Measurements from ENCODE around the gene OTUD7B. TPM values are rescaled to one million over a fixed set of nuclear protein-coding genes. Genes with fewer than 3 reads are reported as not detected.

The OTUD7B gene
- total RNA-seq, 1 experiment from 2014 or later, result 23.5 TPM

GRCh38 chr1:149936992-149937705 is 73.4 kb downstream of the OTUD7B start:
- Histone ChIP-seq H3K23me2 (ENCODE audit: insufficient read length, low read depth, low read length, poor library complexity, severe bottlenecking) (peaks cover 14% of the 10 kb centered on the region), H3K27me3 (ENCODE audit: insufficient read depth, low read length) (no peaks in the 10 kb centered on the region), H3K4me1 (ENCODE audit: insufficient read depth, low read length) (peaks cover 20% of the 10 kb centered on the region; the same call in 1 of the 2 replicates), H2BK5ac (ENCODE audit: insufficient read length, low read length) (no peak overlapping the region), H3K18ac (ENCODE audit: insufficient read length, low read depth, low read length) (no peak overlapping the region), H4K5ac (ENCODE audit: insufficient read length, low read depth, low read length) (no peak overlapping the region), H3K79me2 (ENCODE audit: insufficient read depth, low read length) (no peaks in the 10 kb centered on the region), H3K9ac (ENCODE audit: extremely low read depth, insufficient read length, low read length) (peak overlapping the region; percentile 41), H2AK5ac (ENCODE audit: insufficient read length, low read length) (no peak overlapping the region), H4K8ac (replicated peaks; ENCODE audit: insufficient read length, low read depth, low read length) (no peak overlapping the region), H3K27ac (ENCODE audit: insufficient read length, low read depth, low read length) (peak overlapping the region; percentile 13), H3K56ac (ENCODE audit: insufficient read length, low read depth, low read length) (no peak overlapping the region), H2BK20ac (ENCODE audit: low read depth, low read length, poor library complexity, severe bottlenecking) (no peak overlapping the region), H4K91ac (ENCODE audit: insufficient read length, low read depth, low read length) (no peak overlapping the region), H2BK120ac (ENCODE audit: low read depth, low read length, poor library complexity, severe bottlenecking) (no peak overlapping the region), H4K20me1 (ENCODE audit: control insufficient read depth, insufficient read depth, insufficient read length) (no peaks in the 10 kb centered on the region), H3K79me1 (ENCODE audit: insufficient read depth, low read depth, low read length, poor library complexity, severe bottlenecking) (no peaks in the 10 kb centered on the region), H2BK15ac (ENCODE audit: low read depth, low read length) (no peak overlapping the region), H3K4me2 (ENCODE audit: insufficient read depth, insufficient read length, low read length) (peak overlapping the region; percentile 80), H3K14ac (ENCODE audit: insufficient read depth, low read length) (no peak overlapping the region), H3K9me3 (ENCODE audit: control insufficient read depth, low read depth, low read length) (no peaks in the 10 kb centered on the region), H2AFZ (ENCODE audit: low read length) (peak overlapping the region; percentile 2), H3K23ac (ENCODE audit: insufficient read length, low read depth, low read length) (no peak overlapping the region), H3K4ac (ENCODE audit: low read depth, low read length) (no peak overlapping the region), H3T11ph (ENCODE audit: low read length) (no peak overlapping the region), H2BK12ac (ENCODE audit: insufficient read length, low read depth, low read length) (no peak overlapping the region)
- no CpG with 5 or more reads among the region's 8 CpGs for WGBS (ENCODE audit: extremely low coverage, insufficient read length, low lambda C conversion rate)
- Mint-ChIP-seq H3K27ac (peak overlapping the region; percentile 25 to 72 (median 66); a peak in 3 of 7 replicates), H3K4me3 (peak overlapping the region; percentile 70 to 76), H3K36me3 (ENCODE audit: insufficient read depth in 1 of 3, low read depth in 3 of 3) (no peaks in the 10 kb centered on the region; a peak in 2 of 7 replicates), H3K4me1 (peaks cover 47 to 54% of the 10 kb centered on the region in 2 experiments), H3K27me3 (ENCODE audit: low read depth) (no peaks in the 10 kb centered on the region), H3K9me3 (no peaks in the 10 kb centered on the region)
- peak; percentile 72 for DNase-seq
- TF ChIP-seq CTCF (conservative IDR thresholded peaks at IDR 0.05), result no peak
